Stimulated activated naive CD8-positive, alpha-beta T cell treated with anti-CD3 and anti-CD28 coated beads, Interleukin-15, Interleukin-2, amounts not matched to agents 100 U/mL and 50 U/mL, for 24 hours (primary cell): ENCODE measurements around the gene P2RX6.
A peak's percentile ranks its signal among the peaks of the same experiment; 100 is the strongest.
"Not testable (repeated sequence)": the region's sequence is repeated elsewhere in the genome, so short reads cannot be mapped to it uniquely, and the experiment has no call there.

Experiments
- ATAC-seq: fragments of 150-1000 bp; cut with Tn5 transposase; one replicate; pipeline ENCODE4 v1.10.0; 2021
- DNase-seq: peaks from one replicate; pipeline ENCODE4 v3.0.0; 2021

The P2RX6 gene

GRCh38 chr22:21052715-21053459, 37.9 kb downstream of the P2RX6 start:
- DNase-seq (no peak), ATAC-seq (no peak)

GRCh38 chr22:21054046-21054713, 39.2 kb downstream of the P2RX6 start:
- DNase-seq: no peak
- ATAC-seq: no peak

GRCh38 chr22:21054714-21055563, 40.0 kb downstream of the P2RX6 start:
- DNase-seq (no peak), ATAC-seq (no peak)

- ATAC-seq: no peak
Observed at GRCh38 chr22:21055564-21055834, 40.5 kb downstream of the P2RX6 start.

GRCh38 chr22:21055880-21056319, 40.9 kb downstream of the P2RX6 start:
- ATAC-seq (no peak), DNase-seq (no peak)

More at GRCh38 chr22:21055564-21055834, 40.5 kb downstream of the P2RX6 start:
- DNase-seq: no peak

- DNase-seq, ATAC-seq: not testable (repeated sequence)
Observed at GRCh38 chr22:21060363-21060762, 45.4 kb downstream of the P2RX6 start.

GRCh38 chr22:21061660-21062321, 46.8 kb downstream of the P2RX6 start:
- DNase-seq, ATAC-seq: not testable (repeated sequence)

GRCh38 chr22:21064425-21064824, 49.5 kb downstream of the P2RX6 start:
- not testable (repeated sequence) for ATAC-seq, DNase-seq

- DNase-seq: no peak
- no peak for ATAC-seq
Observed at GRCh38 chr22:21064917-21065864, 50.2 kb downstream of the P2RX6 start.

GRCh38 chr22:21067075-21067900, 52.3 kb downstream of the P2RX6 start:
- DNase-seq: no peak
- no peak for ATAC-seq

- peak; percentile 52 for ATAC-seq
- DNase-seq: no peak
Observed at GRCh38 chr22:21067901-21068680, 53.1 kb downstream of the P2RX6 start.

GRCh38 chr22:21068681-21069276, 53.8 kb downstream of the P2RX6 start:
- ATAC-seq: no peak
- DNase-seq: no peak

GRCh38 chr22:21069375-21069774, 54.4 kb downstream of the P2RX6 start:
- no peak for ATAC-seq
- no peak for DNase-seq

GRCh38 chr22:21070690-21071615, 56.0 kb downstream of the P2RX6 start:
- no peak for DNase-seq
- no peak for ATAC-seq

GRCh38 chr22:21071796-21072195, 56.8 kb downstream of the P2RX6 start:
- ATAC-seq, DNase-seq: not testable (repeated sequence)

- ATAC-seq (no peak), DNase-seq (no peak)
Observed at GRCh38 chr22:21073023-21073422, 58.1 kb downstream of the P2RX6 start.

GRCh38 chr22:21073482-21073881, 58.5 kb downstream of the P2RX6 start:
- DNase-seq (no peak), ATAC-seq (no peak)
